K562 (cell line): ENCODE data around the gene C15orf62. TPM values are rescaled to one million over a fixed set of nuclear protein-coding genes. Genes with fewer than 3 reads are reported as not detected.
A peak's percentile ranks its signal among the peaks of the same experiment; 100 is the strongest.

Source experiments
- DIDO1 ChIP-seq: fragments of 450-650 bp; IDR thresholded peaks from 2 replicates; pipeline ENCODE4 v1.6.1; 2016; ENCODE audit warnings: low read depth, missing biosample characterization, missing genetic modification characterization
- ELF1 ChIP-seq: fragments of 200-800 bp; sonication (Bioruptor generic); IDR thresholded peaks from 2 replicates; pipeline ENCODE4 v1.6.1; 2016; ENCODE audit warnings: missing genetic modification characterization, missing compliant biosample characterization
- GABPB2 ChIP-seq: fragments of 250-450 bp; sonication (Bioruptor Pico); conservative IDR thresholded peaks from 2 replicates; pipeline ENCODE4 v1.5.1; 2021; ENCODE audit warnings: mild to moderate bottlenecking
- HBP1 ChIP-seq: fragments of 450-650 bp; formaldehyde crosslinking; IDR thresholded peaks from 2 replicates; pipeline ENCODE4 v1.4.0; 2022; ENCODE audit warnings: missing genetic modification characterization
- HCFC1 ChIP-seq: IDR thresholded peaks from 2 replicates; pipeline ENCODE4 v1.6.1; 2012; ENCODE audit warnings: low read depth, low read length, improper control_type of control experiment
- HDGF ChIP-seq: fragments of 450-650 bp; IDR thresholded peaks from 2 replicates; pipeline ENCODE4 v1.6.1; 2016
- HMGXB4 ChIP-seq: sonication (generic); formaldehyde crosslinking; IDR thresholded peaks from 2 replicates; pipeline ENCODE4 v1.8.1; 2023; ENCODE audit warnings: mild to moderate bottlenecking, missing genetic modification reagents
- HNRNPLL ChIP-seq: fragments of 200-400 bp; formaldehyde crosslinking; IDR thresholded peaks from 2 replicates; pipeline ENCODE4 v1.6.1; 2017; ENCODE audit warnings: low read length, low read depth, mild to moderate bottlenecking; ENCODE audit not compliant: poor library complexity, severe bottlenecking
- PHB ChIP-seq: fragments of 250-450 bp; sonication (Bioruptor Pico); IDR thresholded peaks from 2 replicates; pipeline ENCODE4 v1.5.0; 2021
- POLR2G ChIP-seq: fragments of 200-400 bp; formaldehyde crosslinking; IDR thresholded peaks from 2 replicates; pipeline ENCODE4 v1.6.1; 2017; ENCODE audit warnings: low read depth, mild to moderate bottlenecking, antibody characterized with exemption, low read length, moderate library complexity
- RBM22 ChIP-seq: fragments of 200-400 bp; formaldehyde crosslinking; IDR thresholded peaks from 2 replicates; pipeline ENCODE4 v1.6.1; 2018; ENCODE audit warnings: low read length, low read depth; ENCODE audit not compliant: poor library complexity, severe bottlenecking
- SAFB2 ChIP-seq: fragments of 200-400 bp; formaldehyde crosslinking; IDR thresholded peaks from 2 replicates; pipeline ENCODE4 v1.6.1; 2018; ENCODE audit warnings: borderline replicate concordance, low read length, low read depth, moderate library complexity; ENCODE audit not compliant: severe bottlenecking
- SMAD4 ChIP-seq: fragments of 250-450 bp; sonication (Bioruptor Pico); conservative IDR thresholded peaks from 2 replicates; pipeline ENCODE4 v1.8.0; 2021; ENCODE audit warnings: inconsistent platforms, mild to moderate bottlenecking, moderate library complexity
- SREBF2 ChIP-seq: sonication (generic); formaldehyde crosslinking; IDR thresholded peaks from 2 replicates; pipeline ENCODE4 v1.4.0; 2020; ENCODE audit warnings: mild to moderate bottlenecking, missing genetic modification reagents
- STAT6 ChIP-seq: sonication (generic); formaldehyde crosslinking; IDR thresholded peaks from 2 replicates; pipeline ENCODE4 v1.8.1; 2023; ENCODE audit warnings: mild to moderate bottlenecking, missing genetic modification reagents
- TAF1 ChIP-seq: IDR thresholded peaks from 2 replicates; pipeline ENCODE4 v1.6.1; 2011; ENCODE audit warnings: mild to moderate bottlenecking, low read length, moderate library complexity; ENCODE audit not compliant: insufficient read depth, control insufficient read depth, severe bottlenecking; ENCODE audit errors: extremely low read depth
- ZBTB7A ChIP-seq: IDR thresholded peaks from 2 replicates; pipeline ENCODE4 v1.6.1; 2011; ENCODE audit warnings: low read depth, mild to moderate bottlenecking, low read length, moderate library complexity, borderline replicate concordance; ENCODE audit not compliant: control insufficient read depth
- ZC3H8 ChIP-seq: fragments of 450-650 bp; IDR thresholded peaks from 2 replicates; pipeline ENCODE4 v1.6.1; 2017
- ZNF143 ChIP-seq: sonication (generic); formaldehyde crosslinking; IDR thresholded peaks from 2 replicates; pipeline ENCODE4 v1.9.0; 2022; ENCODE audit warnings: mild to moderate bottlenecking, missing genetic modification reagents
- ZNF212 ChIP-seq: fragments of 450-650 bp; formaldehyde crosslinking; IDR thresholded peaks from 2 replicates; pipeline ENCODE4 v1.4.0; 2020; ENCODE audit warnings: mild to moderate bottlenecking
- ZNF324 ChIP-seq: fragments of 250-450 bp; sonication (Bioruptor Pico); IDR thresholded peaks from 2 replicates; pipeline ENCODE4 v1.4.0; 2020; ENCODE audit warnings: mild to moderate bottlenecking
- ZNF766 ChIP-seq: fragments of 200-800 bp; sonication (Bioruptor generic); conservative IDR thresholded peaks from 2 replicates; pipeline ENCODE4 v1.6.1; 2016; ENCODE audit warnings: missing genetic modification characterization, missing compliant biosample characterization
- polyA plus RNA-seq, 8 experiments: library from polyadenylated mRNA; depleted of rRNA in 4 of 8; stranded (reverse) in 5 of 8; unstranded in 3 of 8; fragments of >200 nt; fragmentation: Nextera tagmentation in 2 of 8; fragmentation: Illumina TruSeq in 1 of 8; extraction: Ambion mirVana in 2 of 8; extraction: Trizol in 1 of 8; gene quantifications; 2 replicates each; pipeline versions ENCODE4 v1.2.1 to v1.2.3, GENCODE V29; 2011 to 2014; ENCODE audit warnings: inconsistent platforms in 1 of 8, missing spikeins in 1 of 8
- total RNA-seq, 7 experiments: library from RNA; depleted of rRNA in 6 of 7; stranded (reverse); fragments of >200 nt in 6 of 7; fragmentation: Illumina TruSeq in 2 of 7; extraction: Trizol in 2 of 7; gene quantifications; 2 replicates each; pipeline versions ENCODE4 v1.2.1 to v1.2.3, GENCODE V29; 2011 to 2021; ENCODE audit warnings: low replicate concordance in 1 of 7

Gene C15orf62
- total and polyA plus RNA-seq, 9 of the 15 experiments (the other 6 are each of a cell fraction or from before 2014, with no cell fraction given) = 0.01 to 0.76 (median 0.30) TPM; not detected in 1

GRCh38 chr15:40807028-40807887 lies 37.5 kb downstream of the C15orf62 start, which contains the start of the genes DNAJC17 and ZFYVE19 (continued):
- TF ChIP-seq RBM22 (no peak), HBP1 (CRISPR knock-in tag) (0 out of 2 replicates have a peak, but pooled peaks have one; percentile 55), SREBF2 (CRISPR knock-in tag) (no peak), SAFB2 (no peak), SMAD4 (CRISPR knock-in tag) (peak; percentile 39; the same call in 1 of the 2 replicates), ZNF143 (peak; percentile 99), TAF1 (peak; percentile 57), ZC3H8 (no peak), DIDO1 (tag) (no peak), POLR2G (peak; percentile 89), PHB (CRISPR knock-in tag) (0 out of 2 replicates have a peak, but pooled peaks have one; percentile 40), HDGF (0 out of 2 replicates have a peak, but pooled peaks have one; percentile 47), ELF1 (tag) (peak; percentile 77; the same call in 1 of the 2 replicates), STAT6 (peak; percentile 71; the same call in 1 of the 2 replicates), HCFC1 (peak; percentile 97), ZBTB7A (peak; percentile 64; the same call in 1 of the 2 replicates), HNRNPLL (peak; percentile 75), GABPB2 (CRISPR knock-in tag) (no peak; the same call in 1 of the 2 replicates), HMGXB4 (CRISPR knock-in tag) (no peak), ZNF212 (CRISPR knock-in tag) (no peak), ZNF324 (no peak), ZNF766 (CRISPR knock-in tag) (peak; percentile 92)
